Measurements from ENCODE around the gene EXD1.

- TF ChIP-seq CEBPB (IDR thresholded peaks at IDR 0.05) (no peak), EP300 (IDR thresholded peaks at IDR 0.05; ENCODE audit: borderline replicate concordance) (no peak), CREB1 (IDR thresholded peaks at IDR 0.05; ENCODE audit: low read depth) (peak; percentile 20; the same call in 1 of the 2 replicates), YY1 (IDR thresholded peaks at IDR 0.05; ENCODE audit: low read depth) (0 out of 2 replicates have a peak, but pooled peaks have one; percentile 34), MAX (IDR thresholded peaks at IDR 0.05) (peak; percentile 99)
Measured at GRCh38 chr15:41230650-41231421, at the start of gene EXD1, which contains the start of gene CHP1.
